ENCODE results near the gene MISP3. TPM values are rescaled to one million over a fixed set of nuclear protein-coding genes. Genes with fewer than 3 reads are reported as not detected.
A peak's percentile ranks its signal among the peaks of the same experiment; 100 is the strongest.

Gene MISP3
- total and polyA plus RNA-seq, 2 experiments from 2014 or later, result 1.9 to 2.4 TPM

DNA sequence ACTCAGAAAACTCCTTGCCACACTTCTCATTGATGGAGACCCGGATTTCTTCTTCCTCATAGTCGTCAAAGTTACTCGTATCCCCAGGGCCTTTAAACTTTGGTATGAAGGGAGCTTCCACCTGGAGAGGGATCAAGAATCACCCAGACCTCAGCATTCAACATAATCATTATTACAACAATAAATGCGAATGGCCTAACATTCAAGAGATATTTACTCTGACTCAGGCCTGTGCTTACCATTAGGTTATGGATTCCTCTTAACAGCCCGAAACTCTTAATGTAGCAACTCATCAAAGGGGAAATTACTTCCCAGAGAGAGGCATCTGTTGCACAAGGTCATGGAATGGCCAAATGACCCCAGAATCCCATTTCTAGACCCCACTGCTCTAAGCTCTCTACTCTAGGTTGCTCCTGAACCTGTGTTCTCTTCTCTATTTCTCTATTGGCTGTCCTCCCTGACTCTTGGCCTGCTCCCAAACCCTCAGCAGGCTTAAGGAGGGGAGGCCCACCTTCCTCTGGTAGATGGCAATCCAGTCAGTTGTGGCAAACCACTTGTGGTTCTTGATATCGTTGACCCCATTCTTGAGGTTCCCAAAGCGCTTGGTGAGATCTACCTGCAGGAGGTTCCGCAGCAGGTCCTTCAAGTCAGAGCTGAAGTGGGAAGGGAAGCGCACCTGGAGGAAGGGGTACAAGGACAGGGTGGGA is 20.7 kb downstream of the MISP3 start:
- no peak overlapping the region for H3K4me2 ChIP-seq
- Mint-ChIP-seq H3K36me3 (ENCODE audit: low read depth) (peaks cover 30% of the 10 kb centered on the region), H3K4me3 (peak overlapping the region; percentile 45; the same call in 1 of the 3 replicates), H3K9me3 (peaks cover 15% of the 10 kb centered on the region), H3K4me1 (peaks cover 12% of the 10 kb centered on the region), H3K27me3 (ENCODE audit: insufficient read depth, low read depth, poor library complexity) (peaks cover 23% of the 10 kb centered on the region), H3K27ac (no peak overlapping the region)
- peaks cover 5% of the 10 kb centered on the region; the same call in 1 of the 2 replicates for H3K36me3 ChIP-seq (ENCODE audit: insufficient read depth)
- H3K79me2 ChIP-seq (replicated peaks; ENCODE audit: insufficient read depth), result no peaks in the 10 kb centered on the region
- peaks cover 8% of the 10 kb centered on the region for H3K4me1 ChIP-seq (ENCODE audit: insufficient read depth)
- H3K4me3 ChIP-seq, result no peak overlapping the region
- no peak for DNase-seq (ENCODE audit: low spot score)
- no peak for ATAC-seq
- peaks cover 12% of the 10 kb centered on the region for H3K27me3 ChIP-seq (ENCODE audit: insufficient read depth)
- TF ChIP-seq EZH2 (IDR thresholded peaks at IDR 0.05; ENCODE audit: low read depth, unreplicated experiment) (no peak), ZNF331 (CRISPR knock-in tag; IDR thresholded peaks at IDR 0.05; ENCODE audit: low read depth) (no peak), REST (IDR thresholded peaks at IDR 0.05; ENCODE audit: unreplicated experiment) (no peak)
- TF ChIP-seq, protein P1, sequence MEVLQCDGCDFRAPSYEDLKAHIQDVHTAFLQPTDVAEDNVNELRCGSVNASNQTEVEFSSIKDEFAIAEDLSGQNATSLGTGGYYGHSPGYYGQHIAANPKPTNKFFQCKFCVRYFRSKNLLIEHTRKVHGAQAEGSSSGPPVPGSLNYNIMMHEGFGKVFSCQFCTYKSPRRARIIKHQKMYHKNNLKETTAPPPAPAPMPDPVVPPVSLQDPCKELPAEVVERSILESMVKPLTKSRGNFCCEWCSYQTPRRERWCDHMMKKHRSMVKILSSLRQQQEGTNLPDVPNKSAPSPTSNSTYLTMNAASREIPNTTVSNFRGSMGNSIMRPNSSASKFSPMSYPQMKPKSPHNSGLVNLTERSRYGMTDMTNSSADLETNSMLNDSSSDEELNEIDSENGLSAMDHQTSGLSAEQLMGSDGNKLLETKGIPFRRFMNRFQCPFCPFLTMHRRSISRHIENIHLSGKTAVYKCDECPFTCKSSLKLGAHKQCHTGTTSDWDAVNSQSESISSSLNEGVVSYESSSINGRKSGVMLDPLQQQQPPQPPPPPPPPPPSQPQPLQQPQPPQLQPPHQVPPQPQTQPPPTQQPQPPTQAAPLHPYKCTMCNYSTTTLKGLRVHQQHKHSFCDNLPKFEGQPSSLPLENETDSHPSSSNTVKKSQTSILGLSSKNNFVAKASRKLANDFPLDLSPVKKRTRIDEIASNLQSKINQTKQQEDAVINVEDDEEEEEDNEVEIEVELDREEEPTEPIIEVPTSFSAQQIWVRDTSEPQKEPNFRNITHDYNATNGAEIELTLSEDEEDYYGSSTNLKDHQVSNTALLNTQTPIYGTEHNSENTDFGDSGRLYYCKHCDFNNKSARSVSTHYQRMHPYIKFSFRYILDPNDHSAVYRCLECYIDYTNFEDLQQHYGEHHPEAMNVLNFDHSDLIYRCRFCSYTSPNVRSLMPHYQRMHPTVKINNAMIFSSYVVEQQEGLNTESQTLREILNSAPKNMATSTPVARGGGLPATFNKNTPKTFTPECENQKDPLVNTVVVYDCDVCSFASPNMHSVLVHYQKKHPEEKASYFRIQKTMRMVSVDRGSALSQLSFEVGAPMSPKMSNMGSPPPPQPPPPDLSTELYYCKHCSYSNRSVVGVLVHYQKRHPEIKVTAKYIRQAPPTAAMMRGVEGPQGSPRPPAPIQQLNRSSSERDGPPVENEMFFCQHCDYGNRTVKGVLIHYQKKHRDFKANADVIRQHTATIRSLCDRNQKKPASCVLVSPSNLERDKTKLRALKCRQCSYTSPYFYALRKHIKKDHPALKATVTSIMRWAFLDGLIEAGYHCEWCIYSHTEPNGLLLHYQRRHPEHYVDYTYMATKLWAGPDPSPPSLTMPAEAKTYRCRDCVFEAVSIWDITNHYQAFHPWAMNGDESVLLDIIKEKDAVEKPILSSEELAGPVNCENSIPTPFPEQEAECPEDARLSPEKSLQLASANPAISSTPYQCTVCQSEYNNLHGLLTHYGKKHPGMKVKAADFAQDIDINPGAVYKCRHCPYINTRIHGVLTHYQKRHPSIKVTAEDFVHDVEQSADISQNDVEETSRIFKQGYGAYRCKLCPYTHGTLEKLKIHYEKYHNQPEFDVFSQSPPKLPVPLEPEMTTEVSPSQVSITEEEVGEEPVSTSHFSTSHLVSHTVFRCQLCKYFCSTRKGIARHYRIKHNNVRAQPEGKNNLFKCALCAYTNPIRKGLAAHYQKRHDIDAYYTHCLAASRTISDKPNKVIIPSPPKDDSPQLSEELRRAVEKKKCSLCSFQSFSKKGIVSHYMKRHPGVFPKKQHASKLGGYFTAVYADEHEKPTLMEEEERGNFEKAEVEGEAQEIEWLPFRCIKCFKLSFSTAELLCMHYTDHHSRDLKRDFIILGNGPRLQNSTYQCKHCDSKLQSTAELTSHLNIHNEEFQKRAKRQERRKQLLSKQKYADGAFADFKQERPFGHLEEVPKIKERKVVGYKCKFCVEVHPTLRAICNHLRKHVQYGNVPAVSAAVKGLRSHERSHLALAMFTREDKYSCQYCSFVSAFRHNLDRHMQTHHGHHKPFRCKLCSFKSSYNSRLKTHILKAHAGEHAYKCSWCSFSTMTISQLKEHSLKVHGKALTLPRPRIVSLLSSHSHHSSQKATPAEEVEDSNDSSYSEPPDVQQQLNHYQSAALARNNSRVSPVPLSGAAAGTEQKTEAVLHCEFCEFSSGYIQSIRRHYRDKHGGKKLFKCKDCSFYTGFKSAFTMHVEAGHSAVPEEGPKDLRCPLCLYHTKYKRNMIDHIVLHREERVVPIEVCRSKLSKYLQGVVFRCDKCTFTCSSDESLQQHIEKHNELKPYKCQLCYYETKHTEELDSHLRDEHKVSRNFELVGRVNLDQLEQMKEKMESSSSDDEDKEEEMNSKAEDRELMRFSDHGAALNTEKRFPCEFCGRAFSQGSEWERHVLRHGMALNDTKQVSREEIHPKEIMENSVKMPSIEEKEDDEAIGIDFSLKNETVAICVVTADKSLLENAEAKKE (CRISPR knock-in tag; IDR thresholded peaks at IDR 0.05), result no peak
- TF ChIP-seq, protein P2, sequence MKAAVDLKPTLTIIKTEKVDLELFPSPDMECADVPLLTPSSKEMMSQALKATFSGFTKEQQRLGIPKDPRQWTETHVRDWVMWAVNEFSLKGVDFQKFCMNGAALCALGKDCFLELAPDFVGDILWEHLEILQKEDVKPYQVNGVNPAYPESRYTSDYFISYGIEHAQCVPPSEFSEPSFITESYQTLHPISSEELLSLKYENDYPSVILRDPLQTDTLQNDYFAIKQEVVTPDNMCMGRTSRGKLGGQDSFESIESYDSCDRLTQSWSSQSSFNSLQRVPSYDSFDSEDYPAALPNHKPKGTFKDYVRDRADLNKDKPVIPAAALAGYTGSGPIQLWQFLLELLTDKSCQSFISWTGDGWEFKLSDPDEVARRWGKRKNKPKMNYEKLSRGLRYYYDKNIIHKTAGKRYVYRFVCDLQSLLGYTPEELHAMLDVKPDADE (IDR thresholded peaks at IDR 0.05), result no peak
- H4K20me1 ChIP-seq (replicated peaks; ENCODE audit: insufficient read depth), result peaks cover 6% of the 10 kb centered on the region; the same call in 1 of the 2 replicates
- peaks cover 32% of the 10 kb centered on the region for H3F3A ChIP-seq (replicated peaks; ENCODE audit: low read depth)
- no peaks in the 10 kb centered on the region for H3K9me2 ChIP-seq (ENCODE audit: insufficient read depth)
- H2AFZ ChIP-seq, result no peak overlapping the region
- H3K27ac ChIP-seq (ENCODE audit: low read depth), result no peak overlapping the region

All from GM23338 (cell line).